Measurements from ENCODE around the gene METTL24. TPM values are rescaled to one million over a fixed set of nuclear protein-coding genes. Genes with fewer than 3 reads are reported as not detected.

The METTL24 gene
- total RNA-seq, 1 donor from 2014 or later = not detected

DNA sequence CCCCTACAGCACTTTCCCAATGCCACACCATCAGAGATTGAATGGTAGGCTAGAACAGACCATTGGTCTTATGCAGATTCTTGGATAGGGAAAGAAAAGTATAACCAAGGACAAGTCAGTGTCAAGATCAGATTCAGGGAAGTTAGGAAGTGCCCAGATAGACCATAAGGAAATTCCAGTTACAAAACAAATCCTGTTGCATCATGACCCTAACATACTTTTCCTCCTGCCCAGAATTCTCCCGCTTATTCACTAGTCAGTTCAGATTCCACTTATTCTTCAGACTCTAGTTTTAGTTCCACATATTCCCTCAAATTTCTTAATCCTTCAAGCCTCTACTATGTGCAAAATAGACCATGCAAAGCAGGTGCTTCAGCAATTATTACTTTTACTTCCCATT, 20.7 kb downstream of the METTL24 start:
- DNase-seq (ENCODE audit: low read depth in 2 of 2) = no peak

DNA sequence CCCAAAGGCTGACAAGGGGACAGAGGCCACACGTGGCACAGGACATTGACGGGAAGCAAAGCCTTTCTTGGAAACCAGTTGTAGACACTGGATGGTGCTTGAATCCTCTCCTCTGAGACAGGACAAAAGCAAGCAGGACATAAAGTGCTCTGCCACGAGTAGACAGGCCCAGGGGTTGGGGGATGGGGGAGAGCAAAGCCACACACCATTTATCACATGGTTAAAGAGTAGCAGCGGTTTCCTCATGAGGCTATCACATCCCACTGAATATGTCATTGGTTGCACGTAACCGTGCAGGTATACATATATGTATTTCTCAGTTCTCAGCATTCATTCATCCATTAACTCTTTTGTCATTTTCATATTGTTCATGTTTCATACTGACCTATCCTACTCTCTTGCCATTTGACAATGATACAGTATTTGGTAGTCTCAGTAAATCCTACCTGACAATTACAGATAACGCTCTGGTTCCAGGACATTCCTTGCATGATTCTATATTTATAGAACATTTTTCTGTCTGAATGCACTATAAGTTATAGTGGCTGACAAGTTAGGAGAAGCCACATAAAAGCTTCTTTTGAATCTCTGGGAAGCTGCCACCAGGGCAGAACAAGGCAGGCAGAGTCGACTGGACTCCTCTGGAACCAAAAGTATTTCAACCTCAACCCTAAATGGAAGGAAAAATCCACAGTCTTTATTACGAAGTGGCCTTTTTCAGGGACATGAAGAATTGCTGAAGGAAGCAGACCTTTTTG, 23.5 kb downstream of the METTL24 start:
- DNase-seq (ENCODE audit: low read depth in 2 of 2) = no peak

DNA sequence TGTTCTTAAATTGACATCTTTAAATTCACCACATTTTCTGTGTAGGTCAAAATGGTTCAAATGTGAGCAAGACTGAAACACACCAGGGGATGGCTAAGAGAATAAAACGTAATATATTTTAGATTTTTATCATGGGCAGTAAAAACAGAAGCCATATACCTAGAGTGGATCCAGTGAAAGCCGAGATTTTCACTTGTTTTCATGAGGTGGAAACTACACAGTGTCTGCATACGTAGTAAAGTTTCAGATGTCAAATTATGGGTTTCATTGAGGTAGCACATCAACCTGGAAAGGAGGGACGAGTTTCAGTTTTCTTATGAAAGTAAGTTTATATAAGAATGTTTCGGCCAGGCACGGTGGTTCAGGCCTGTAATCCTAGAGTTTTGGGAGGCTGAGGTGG, 25.9 kb downstream of the METTL24 start:
- no peak for DNase-seq (ENCODE audit: low read depth in 2 of 2)

DNA sequence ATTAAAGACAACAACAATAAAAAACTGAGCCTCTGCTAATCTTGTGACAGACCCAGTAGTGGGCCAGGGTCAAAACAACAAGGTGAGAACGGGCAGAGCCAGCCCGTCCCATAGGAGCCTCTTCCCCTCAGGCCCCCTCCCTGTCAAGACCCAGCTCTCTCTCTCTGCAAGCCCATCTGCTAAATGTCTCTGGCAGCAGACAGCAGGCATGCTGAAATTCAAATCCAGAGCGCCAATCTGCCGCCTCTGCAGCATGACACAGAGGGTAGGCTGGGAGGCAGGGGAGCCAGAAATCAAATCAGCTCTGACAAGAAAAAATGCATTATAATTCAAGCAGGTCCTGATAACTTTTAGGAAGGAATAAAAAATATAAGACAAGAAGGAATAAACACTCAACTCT, 26.3 kb downstream of the METTL24 start:
- DNase-seq (ENCODE audit: low read depth in 2 of 2) = no peak

DNA sequence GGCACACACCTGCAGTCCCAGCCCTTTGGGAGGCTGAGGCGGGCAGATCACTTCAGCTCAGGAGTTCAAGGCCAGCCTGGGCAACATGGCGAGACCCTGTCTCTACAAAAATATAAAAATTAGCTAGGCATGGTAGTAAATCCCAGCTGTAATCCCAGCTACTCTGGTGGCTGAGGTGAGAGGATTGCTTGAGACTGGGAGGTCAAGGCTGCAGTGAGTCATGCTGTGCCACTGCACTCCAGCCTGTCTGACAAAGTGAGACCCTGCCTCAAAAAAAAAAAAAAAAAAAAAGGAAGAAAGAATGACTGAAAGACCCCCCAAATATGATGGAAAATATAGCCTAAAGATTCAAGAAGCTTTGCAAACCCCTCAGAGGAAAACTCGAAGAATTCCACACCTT, 26.8 kb downstream of the METTL24 start:
- no peak for DNase-seq (ENCODE audit: low read depth in 2 of 2)

DNA sequence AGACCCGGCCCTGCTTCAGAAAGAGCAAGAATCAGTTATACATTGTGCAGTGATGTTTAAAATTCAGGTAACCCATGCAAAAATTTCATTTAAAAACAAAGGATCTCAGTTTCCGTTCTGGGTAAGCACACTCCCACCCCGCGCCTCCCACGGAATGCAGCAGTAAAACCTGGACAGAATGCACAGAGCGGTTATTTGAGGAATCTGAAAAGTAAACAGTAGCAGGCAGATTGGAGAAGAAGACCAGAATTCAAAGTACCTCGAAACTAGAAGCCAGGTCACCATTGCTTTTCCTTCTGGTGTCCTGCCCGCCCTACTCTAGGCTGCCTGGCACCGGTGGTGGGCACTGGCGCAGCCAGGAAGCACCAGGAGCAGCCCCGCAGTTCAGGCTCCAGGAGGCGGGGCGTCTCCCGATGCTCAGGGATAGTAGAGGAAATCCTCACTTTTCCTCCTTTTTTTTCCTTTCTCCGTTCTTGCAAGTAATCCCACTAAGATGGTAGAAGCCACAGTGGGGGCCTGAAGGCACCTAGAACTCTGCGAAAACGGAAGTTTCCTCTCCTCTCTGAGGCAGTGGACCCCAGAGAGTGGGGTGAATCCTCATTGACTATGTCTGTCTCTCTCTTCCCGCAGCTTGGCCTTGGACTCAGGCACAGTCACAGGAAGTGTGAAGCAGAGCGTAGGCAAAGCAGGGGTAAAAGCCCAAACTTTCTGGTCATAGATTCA, 28.3 kb downstream of the METTL24 start:
- peak in 1 of 2 donors; percentile 6 for DNase-seq (ENCODE audit: low read depth in 2 of 2)

DNA sequence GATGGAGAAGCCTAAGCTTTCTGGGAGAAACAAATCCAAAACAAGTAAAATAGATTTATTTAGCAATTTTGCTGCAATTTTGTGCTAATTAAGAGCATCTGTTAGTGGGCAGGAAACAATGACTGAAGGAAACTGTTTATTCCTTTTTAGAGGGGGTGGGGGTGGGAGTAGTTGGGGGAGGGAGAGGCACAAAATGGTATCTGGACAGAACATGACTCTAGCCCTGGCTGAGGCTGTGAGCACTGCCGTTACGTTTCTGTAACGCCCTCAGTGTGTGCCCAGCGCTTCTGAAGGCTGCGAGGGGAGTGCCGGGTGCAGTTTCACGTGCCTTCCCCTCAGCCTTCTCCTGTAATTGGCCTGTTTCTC, 28.8 kb downstream of the METTL24 start:
- DNase-seq (ENCODE audit: low read depth in 2 of 2) = no peak

DNA sequence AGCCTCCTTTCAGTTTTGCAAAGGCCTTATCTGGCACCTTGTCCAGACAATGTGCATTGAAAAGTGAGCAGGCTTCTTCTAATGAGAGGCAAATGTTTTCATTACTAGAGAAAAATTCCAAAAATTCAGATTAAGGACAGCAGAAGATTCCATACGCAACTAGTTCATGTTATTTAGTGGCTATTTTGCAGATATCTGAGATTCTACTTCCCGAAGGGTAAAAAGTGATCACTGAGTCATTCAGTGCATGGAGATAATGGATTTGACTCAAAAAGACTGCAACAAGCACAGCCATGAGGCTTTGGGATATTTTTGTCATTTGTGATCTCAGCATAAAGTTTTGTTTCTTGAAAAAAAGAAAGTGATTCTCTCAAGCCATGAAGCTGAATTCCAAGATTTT, 29.9 kb downstream of the METTL24 start:
- DNase-seq (ENCODE audit: low read depth in 2 of 2) = no peak

DNA sequence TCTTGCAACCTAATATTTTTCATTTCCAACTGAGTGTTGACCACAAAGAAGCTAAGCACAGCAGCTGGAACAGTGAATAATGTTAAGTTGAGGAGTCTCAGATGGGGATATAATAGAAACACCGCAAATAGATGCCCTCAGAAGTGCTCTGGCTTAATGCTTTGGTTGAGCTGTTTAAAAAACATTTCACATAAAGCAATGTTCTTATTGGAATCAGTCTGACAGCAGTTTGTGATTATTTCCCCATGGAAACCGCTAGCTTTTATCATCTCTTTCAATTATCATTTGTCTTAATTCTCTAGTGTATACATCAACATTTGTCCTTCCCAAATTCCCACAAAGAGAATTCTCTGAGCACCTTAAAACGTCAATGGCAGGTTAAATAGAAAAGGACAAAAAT, 30.8 kb downstream of the METTL24 start:
- no peak for DNase-seq (ENCODE audit: low read depth in 2 of 2)

DNA sequence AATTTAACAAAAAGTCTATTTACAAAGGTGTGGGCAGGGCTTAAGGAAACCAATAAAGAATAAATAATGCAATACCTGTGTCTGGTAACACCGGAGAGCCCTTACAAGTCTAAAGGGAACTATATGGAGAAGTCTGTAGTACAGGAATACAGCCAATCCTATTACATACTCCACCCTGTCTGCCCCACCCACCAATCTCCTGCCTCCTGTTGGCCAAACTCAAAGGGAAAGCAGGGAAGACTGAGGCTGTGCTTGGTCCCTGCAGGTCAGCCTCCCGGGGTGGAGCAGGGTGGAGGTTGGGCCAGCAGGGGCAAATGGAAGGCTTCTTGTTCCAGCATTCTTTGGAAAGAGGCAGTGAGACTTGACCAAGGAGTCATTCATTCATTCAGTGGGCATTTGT, 31.5 kb downstream of the METTL24 start:
- no peak for DNase-seq (ENCODE audit: low read depth in 2 of 2)

DNA sequence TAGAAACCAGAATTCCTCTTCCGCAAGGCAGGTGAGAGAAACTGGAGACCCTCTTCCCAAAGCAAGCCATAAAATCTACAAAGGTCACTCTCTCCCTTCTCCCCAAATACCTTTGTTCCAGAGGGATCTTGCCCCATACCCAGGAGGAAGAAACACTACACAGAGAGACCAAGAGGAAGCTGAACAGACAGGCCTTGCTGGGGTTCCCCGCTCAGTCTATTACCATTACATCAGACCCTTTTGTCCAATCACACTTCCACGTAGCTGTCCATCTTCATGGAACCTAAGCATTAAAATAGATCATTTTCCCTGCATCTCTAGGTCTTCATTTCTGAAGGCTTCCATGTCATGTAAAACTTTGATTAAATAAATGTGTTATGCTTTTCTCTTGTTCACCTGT, 32.1 kb downstream of the METTL24 start:
- DNase-seq (ENCODE audit: low read depth in 2 of 2) = no peak

DNA sequence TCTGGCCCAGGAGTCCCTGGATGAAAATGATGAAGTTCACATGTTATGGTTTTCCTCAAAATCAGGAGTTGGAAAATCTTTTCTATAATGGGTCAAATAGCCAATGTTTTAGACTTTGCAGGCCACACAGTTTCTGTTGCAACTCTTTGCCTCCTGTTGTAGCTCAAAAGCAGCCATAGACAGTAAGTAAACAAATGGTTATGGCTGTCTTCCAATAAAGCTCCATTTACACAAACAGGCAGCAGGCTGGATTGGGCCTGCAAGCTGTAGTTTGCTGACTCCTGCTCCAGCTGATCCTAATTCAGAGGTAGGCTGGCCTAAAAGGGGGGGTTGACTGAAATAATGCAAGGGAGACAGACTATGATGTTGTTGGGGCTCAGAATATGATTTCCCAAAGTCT, 33.0 kb downstream of the METTL24 start:
- DNase-seq (ENCODE audit: low read depth in 2 of 2) = no peak

DNA sequence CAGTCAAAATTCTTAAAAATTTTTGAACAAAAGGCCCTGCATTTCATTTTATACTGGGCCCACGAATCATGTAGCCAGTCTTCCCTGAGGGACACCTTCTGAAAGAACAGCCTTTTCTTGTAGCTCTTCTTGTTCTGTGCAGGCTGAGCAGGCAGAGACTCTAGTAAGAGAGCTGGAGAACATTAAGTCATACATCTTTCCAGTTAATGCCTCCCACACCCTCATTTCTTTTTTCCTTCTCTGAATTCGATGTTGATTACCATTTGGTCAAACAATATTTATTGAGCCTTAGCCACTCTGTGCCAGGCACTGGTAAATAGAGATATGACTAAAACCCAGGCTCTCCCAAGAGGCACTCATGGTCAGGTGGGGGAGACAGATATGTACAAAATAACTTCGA, 33.6 kb downstream of the METTL24 start:
- DNase-seq (ENCODE audit: low read depth in 2 of 2) = no peak

DNA sequence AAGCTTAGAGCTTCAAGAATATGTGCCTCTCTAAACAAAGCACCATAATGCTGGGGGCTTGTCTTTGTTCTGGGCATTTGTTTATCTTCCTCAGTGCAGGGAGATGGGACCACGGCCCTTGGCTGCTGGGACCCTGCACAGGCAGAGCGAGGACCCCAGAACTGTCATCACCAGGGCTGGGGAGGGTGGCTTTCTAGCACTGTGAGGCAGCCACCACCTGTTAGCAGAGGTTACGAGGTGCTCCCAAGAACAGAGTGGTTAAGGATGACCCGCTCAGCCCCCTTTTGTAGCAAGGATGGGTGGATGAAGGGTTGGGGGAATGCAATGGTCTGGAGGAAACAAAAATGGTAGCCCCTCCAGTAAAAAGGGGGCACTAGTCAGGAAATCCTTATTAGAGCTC, 34.9 kb downstream of the METTL24 start:
- DNase-seq (ENCODE audit: low read depth in 2 of 2) = no peak

DNA sequence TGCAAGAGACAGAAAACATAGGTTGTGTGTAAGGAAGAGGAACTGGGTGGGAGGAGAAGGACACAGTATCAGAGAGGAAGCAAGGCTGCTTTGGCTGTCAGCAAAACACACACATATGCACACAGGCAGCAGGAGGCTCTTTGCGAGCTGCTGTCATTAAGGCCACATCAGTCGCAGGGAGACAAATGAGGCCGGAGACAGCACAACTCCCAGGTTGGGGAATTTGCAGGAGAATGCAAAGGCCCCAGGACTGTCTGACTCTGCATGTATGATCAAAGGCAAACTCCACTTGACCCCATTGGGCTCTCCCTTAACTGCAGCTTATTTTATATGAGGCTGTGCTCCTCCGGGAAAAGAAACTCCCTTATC, 35.3 kb downstream of the METTL24 start:
- no peak for DNase-seq (ENCODE audit: low read depth in 2 of 2)

DNA sequence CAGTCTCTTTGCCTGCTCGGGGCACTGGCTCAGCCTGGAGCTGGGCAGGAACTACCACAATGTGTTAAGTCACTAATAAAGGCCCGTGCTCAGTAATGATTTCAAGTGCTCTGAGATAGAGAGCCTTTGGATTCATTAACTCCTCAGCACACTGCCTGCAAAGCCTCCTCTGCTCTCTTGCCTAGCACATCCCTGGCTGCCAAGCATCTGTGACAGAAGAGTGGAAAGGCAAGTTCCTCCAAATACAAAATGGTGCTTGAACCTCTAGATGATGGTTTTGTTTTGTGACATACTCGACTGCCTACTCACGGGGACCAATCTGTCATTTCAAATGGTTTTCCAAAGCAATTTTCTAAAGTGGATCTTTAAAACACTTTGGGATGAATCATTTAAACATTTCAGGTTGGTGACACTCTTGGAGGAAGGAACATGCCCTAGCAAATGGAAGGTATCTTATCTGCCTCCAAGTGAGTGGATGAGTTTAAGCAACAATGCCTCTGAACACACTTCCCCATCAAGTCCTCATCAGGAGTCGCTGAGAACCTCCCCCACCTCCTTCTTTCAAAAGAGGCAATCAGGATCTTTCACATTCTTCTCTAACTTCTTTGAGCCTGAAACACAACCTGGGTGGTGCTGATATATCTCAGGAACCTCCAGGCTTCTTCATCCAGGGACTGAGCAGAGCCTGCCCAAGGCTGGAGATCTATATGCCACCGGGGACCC, 35.8 kb downstream of the METTL24 start:
- DNase-seq (ENCODE audit: low read depth in 2 of 2) = no peak

DNA sequence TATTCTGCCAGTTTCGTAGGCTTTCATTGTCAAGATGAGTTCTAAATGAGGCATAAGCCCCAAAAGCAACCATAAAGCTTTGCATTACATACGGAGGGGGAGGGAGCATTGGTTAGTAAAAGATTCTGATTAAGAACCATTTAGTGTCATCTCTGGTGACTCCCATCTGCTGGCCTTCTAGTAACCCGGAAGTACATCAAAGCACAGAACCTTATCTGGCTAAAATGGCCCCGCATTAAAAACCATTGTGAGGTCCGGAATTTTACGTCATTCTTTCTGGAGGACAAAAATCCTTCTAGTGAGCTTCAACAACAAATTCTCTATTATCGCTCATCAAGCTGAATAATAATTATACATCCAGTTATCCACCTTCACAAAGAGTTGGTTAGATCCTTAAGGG, 37.8 kb downstream of the METTL24 start:
- no peak for DNase-seq (ENCODE audit: low read depth in 2 of 2)

DNA sequence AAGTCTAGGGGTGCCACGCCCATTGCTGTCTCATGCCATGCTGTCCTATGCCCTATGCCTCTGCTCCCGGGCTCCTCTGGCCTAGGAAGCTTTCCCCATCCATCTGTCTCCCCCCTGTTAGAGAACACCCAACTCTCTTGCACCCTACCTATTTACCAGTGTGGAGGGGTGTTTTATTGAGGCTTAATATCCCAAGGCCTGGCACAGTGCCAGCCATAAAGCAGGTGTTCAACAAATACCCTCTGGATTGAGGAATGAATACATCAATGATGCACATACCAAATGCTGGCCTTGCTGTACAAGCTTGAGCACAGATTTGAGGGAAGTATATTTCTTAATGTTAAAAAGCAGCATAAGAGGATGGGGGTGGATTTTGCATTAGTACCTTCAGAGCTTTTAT, 38.3 kb downstream of the METTL24 start:
- DNase-seq (ENCODE audit: low read depth in 2 of 2) = no peak

DNA sequence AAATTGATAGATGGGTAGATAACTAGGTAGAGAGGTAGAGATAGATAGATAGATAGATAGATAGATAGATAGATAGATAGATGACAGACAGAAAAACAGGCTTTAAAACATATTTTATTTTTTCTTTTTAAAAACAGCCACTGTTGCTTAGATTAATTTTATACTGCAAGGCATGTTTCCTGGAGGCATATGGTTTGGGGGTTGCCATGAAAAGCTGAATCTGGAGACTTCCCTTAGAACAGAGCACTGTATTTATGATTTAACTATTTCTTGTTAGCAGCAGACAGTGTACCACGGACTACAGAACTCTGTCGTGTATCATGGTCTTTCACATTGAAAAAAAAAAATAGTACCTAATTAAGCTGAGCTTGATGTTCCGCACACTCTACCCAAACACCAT, 38.8 kb downstream of the METTL24 start:
- no peak for DNase-seq (ENCODE audit: low read depth in 2 of 2)

DNA sequence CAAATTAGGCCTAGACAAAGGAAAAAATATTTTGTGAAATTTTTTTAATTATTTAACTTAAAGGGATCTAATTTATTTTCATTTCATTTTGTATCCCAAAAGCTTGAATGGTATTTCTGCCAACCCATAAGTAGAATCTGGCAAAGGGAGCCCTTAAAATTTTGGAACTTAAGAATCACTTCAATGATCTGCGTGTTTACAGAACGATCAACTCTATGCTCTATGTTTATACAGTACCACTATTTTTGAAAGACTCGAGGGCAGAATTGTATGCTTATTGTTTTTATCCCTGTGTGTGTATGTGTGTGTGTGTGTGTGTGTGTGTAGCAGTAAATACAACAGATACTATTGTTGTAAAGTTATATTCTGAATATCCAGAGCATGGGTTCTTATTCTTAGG, 39.2 kb downstream of the METTL24 start:
- DNase-seq (ENCODE audit: low read depth in 2 of 2) = no peak

DNA sequence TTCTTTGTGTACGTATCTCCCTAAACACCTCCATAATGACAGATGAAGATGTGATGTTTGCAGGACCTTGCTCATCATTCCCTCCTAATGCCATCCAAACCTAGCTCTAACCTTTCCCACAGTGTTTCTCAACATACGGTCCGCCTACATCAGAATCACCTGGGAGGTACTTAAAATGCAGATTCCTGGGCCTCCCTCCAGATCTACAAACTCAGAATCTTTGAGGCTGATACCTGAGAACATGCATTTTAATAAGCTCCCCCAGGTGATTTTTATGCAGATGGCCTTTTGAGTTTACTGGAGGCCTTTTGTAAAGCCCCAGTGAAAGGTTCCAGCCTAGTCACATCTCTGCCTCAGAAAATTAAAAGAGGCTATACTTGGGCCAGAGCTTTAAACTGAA, 40.5 kb downstream of the METTL24 start:
- no peak for DNase-seq (ENCODE audit: low read depth in 2 of 2)

DNA sequence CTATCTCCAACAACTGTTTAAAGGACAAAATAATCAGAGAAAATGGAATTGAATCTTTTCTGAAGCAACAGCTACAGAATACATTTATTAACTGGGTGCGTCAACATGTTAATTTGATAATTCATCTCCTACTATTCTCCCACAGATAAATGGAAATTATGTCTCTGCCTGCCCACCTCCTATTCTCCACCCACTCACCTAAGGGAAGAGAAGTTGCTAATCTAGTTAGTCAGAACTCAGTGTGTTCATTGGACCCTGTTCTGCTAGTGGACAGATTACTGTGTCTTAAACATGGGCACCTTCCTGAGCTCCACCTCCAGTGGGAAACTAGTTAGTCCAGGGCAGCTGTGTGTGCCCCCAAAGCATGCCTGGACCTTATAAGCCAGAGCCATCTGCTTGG, 41.0 kb downstream of the METTL24 start:
- DNase-seq (ENCODE audit: low read depth in 2 of 2) = no peak

DNA sequence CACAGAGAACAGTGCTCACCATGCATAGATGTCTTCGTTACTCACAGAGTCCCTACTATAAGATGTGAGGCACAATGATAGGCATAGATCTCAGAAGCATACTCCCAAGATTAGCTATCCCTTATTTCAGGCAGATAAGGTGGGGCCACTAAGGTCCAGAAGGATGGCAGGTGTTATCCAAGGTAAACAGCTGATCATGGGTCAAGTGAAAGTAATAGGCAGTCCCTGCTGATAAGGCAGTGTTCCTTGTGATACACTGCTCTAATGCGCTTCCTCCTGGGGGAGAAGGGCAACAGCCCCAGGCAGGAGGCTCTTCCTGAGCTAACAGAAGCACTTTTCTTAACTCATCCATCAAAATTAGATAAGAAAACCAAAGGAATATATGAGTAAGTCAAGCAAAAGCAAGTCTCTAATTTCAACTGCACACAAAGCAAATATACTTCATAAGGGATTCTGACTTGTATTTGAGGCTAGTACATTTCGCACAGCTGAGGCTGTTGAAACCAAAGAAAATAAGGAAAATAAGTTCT, 42.2 kb downstream of the METTL24 start:
- DNase-seq (ENCODE audit: low read depth in 2 of 2) = no peak
